IPS-NIHi11 (cell line): Measurements from ENCODE around the gene SMIM41.

Experiments used
- DNase-seq: peaks from one replicate; pipeline ENCODE4 v3.0.0; 2012; ENCODE audit warnings: mixed read lengths, low spot score

Gene SMIM41

GRCh38 chr12:52147367-52147963 is 68.0 kb downstream of the SMIM41 start:
- DNase-seq = peak; percentile 67

DNA sequence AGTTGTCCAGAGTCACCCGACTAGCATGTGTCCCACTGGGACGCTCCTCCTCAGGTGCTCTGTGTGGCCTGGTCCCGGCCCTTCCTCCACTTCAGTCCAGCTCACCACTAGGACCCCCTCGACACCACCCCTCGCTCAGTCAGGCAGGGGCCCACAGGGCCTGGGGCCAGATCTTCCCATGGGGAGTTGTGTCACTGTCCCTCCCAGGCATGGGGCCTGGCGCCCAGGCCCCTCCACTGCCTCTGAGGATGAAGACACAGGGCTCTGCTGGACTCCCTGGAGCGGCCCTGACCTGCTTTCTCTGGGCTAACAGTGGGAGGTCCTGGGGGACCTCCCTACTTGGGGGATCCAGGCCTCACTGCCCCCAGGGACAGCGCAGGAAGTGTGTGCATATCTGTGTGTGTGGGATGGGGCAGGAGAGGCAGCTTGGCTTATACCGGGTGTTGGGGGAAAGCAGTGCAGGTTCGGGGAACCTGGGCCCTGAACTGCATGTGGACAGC is 68.5 kb downstream of the SMIM41 start:
- DNase-seq = no peak

DNA sequence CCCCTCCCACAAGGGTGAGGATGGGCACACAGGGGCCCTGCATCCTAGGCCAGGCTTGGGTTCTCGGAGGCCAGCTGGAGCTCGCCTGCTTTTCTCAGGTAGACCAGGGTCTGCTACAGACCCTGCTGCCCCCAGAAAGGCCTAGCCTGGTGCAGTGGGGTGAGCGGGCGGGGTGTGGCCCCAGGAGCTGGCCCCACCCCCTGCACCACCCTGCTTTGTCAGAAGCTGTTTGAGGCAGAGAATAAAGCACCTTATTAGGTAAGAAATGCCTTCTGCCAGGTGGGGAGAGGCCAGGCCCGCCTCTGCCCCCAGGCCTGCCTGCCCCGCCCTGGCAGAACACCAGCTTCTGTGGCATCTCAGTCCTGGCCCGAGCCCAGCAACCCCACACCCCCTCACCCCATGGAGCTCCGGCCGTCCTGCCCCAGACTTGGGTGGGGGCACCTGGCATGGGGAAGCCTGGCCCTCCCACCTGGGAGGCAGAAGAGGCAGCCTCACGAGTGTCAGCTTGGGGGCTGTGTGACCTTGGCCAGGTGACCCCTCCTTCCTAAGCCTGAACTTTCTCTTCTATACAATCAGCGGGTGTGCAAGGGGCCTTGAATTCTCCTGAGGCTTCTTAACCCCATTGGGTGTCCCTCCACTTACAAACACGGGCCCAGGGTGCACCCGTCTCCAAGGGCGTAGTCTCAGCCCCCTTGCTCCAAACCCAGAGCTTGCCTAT is 69.1 kb downstream of the SMIM41 start:
- DNase-seq = peak; percentile 64

DNA sequence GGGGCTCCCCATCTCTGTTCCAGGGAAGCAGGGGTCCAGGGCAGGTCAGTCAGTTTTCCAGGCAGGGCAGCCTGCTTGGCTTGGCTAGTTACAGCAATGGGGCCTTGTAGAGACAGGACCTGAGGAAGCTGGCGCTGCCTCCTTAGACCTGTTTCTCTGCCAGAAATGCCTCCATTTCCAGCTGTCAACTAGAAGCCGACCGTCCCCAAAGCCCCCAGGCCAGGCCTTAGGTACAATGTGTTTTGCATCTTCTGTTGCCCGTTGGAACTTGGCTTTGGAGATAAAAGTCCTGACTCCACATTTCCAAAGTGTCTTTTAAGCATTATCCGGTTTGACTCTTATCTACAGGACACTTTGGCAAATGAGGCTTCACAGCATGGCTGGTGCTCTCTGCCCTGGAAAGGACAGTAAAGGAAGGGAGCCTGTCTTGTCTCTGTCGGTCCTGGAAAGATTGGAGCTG is 69.7 kb downstream of the SMIM41 start:
- no peak for DNase-seq

GRCh38 chr12:52149651-52150241 is 70.2 kb downstream of the SMIM41 start:
- DNase-seq = no peak

GRCh38 chr12:52151153-52151836 is 71.8 kb downstream of the SMIM41 start:
- no peak for DNase-seq

DNA sequence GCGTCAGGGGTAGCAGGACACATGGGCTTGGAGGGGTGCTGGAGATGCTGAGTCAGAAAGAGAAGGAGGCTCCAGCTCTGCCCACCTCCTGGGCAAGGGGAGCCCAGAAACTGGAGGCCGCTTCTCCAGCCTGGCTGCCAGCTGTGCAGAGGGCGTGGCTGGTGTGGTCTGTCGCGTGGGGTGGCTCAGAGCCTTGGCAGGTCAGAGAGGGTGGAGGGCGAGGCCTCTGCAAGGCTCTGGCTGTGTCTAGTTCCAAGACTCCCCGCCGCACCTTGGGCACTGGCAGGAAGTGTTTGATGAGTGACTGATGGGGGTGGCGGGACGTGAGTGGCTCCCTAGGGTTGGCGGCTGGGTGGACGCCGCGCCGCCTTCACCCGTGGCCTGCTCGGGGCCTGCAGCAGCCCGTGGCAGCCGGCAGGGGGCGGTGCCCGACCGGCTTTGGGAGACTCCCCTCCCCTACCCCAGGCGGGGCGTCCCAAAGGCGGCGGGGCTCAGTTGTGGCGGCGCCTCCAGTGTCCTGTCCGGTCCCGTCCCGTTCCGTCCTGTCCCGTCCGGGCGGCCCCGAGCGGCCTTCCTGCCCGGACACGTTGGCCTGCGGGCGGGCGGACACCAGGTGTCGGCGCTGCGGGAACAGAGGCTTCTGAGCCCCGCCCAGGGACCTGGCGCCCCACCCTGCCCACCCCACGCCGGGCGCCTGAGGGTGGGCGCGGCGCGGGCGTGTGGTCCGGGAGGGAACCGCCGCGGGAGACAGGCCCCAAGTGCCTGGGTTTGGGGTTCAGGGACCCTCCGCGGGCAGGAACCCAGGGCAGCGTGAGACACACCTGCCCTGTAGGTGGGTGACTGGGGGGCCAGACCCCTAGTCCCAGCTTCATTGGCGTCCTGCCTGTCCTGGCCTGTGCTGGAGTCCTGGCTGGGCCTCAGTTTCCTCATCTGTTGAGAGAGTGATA is 72.6 kb downstream of the SMIM41 start:
- DNase-seq = peak; percentile 93

GRCh38 chr12:52152905-52153317 is 73.4 kb downstream of the SMIM41 start:
- DNase-seq = no peak

DNA sequence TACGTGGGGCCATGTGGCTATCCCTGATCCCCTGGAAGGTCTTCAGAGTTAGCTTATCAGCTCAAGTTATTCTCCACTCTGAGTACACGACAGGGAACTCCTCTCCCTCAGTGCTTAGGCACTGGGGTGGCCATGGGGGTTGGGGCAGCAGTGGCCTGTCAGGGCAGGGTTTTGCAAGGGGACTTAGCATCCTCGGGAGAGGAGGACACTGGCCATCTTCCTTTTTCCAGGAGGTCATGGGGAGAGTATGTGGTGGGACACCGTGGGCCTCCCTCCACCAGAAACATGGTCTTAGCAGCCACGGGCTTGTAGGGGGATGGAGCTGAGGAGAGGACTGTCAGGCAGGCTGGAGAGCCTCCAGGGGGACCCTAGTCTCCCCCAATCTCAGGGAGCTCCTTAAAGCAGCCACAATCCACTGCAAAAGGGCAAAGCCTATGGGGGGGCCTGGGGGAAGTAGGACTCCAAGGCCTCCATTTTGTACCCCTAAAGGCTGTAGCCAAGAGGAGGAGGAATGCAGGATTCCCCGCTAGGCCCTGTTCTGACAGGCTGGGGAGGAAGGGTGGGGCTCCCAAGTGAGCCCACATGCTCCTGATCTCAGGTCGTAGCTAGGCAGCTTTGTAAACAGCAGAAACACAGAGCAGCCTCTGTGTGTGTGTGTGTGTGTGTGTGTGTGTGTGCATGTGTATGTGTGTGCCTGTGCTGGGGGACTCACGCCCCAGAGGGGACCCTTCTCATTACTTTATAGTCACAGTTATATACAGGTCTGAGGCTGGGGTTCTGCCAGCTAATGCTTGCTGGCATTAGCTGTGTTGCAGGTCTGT is 75.8 kb downstream of the SMIM41 start:
- DNase-seq = no peak

GRCh38 chr12:52156311-52156710 is 76.8 kb downstream of the SMIM41 start:
- no peak for DNase-seq

- peak; percentile 85 for DNase-seq
Measured at GRCh38 chr12:52156757-52157565, 77.5 kb downstream of the SMIM41 start.

- DNase-seq = no peak
Measured at GRCh38 chr12:52157566-52158150, 78.2 kb downstream of the SMIM41 start.
